Measurements from ENCODE around the gene IL23R. TPM values are rescaled to one million over a fixed set of nuclear protein-coding genes. Genes with fewer than 3 reads are reported as not detected.
"Not testable (repeated sequence)": the region's sequence is repeated elsewhere in the genome, so short reads cannot be mapped to it uniquely, and the experiment has no call there.

IL23R gene
- total RNA-seq, 1 experiment from 2014 or later = not detected

GRCh38 chr1:67146539-67146938, 19.7 kb upstream of the IL23R start:
- H4K8ac ChIP-seq (replicated peaks; ENCODE audit: insufficient read length, low read depth, low read length) = no peak overlapping the region
- H3K4me1 ChIP-seq (ENCODE audit: insufficient read depth, low read length) = no peaks in the 10 kb centered on the region
- H3K27ac ChIP-seq (ENCODE audit: insufficient read length, low read depth, low read length) = no peak overlapping the region
- no peak overlapping the region for H3K14ac ChIP-seq (ENCODE audit: insufficient read depth, low read length)
- no peak overlapping the region for H3K4me2 ChIP-seq (ENCODE audit: insufficient read depth, insufficient read length, low read length)
- Mint-ChIP-seq H3K4me3 (no peak overlapping the region), H3K27me3 (ENCODE audit: low read depth) (peaks cover 9% of the 10 kb centered on the region), H3K27ac (no peak overlapping the region), H3K4me1 (peaks cover 5 to 6% of the 10 kb centered on the region in 2 experiments), H3K36me3 (ENCODE audit: insufficient read depth in 1 of 3, low read depth in 3 of 3) (no peaks in the 10 kb centered on the region), H3K9me3 (no peaks in the 10 kb centered on the region; a peak in 1 of 5 replicates)
- no peak for DNase-seq
- H3K4ac ChIP-seq (ENCODE audit: low read depth, low read length) = no peak overlapping the region
- H3K27me3 ChIP-seq (ENCODE audit: insufficient read depth, low read length) = no peaks in the 10 kb centered on the region
- TF ChIP-seq, protein P1, sequence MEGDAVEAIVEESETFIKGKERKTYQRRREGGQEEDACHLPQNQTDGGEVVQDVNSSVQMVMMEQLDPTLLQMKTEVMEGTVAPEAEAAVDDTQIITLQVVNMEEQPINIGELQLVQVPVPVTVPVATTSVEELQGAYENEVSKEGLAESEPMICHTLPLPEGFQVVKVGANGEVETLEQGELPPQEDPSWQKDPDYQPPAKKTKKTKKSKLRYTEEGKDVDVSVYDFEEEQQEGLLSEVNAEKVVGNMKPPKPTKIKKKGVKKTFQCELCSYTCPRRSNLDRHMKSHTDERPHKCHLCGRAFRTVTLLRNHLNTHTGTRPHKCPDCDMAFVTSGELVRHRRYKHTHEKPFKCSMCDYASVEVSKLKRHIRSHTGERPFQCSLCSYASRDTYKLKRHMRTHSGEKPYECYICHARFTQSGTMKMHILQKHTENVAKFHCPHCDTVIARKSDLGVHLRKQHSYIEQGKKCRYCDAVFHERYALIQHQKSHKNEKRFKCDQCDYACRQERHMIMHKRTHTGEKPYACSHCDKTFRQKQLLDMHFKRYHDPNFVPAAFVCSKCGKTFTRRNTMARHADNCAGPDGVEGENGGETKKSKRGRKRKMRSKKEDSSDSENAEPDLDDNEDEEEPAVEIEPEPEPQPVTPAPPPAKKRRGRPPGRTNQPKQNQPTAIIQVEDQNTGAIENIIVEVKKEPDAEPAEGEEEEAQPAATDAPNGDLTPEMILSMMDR (conservative IDR thresholded peaks at IDR 0.05) = no peak
- no peak overlapping the region for H2BK15ac ChIP-seq (ENCODE audit: low read depth, low read length)
- H4K91ac ChIP-seq (ENCODE audit: insufficient read length, low read depth, low read length) = no peak overlapping the region
- H2AFZ ChIP-seq (ENCODE audit: low read length) = no peak overlapping the region
- H3K79me1 ChIP-seq (ENCODE audit: insufficient read depth, low read depth, low read length, poor library complexity, severe bottlenecking) = no peaks in the 10 kb centered on the region
- no peak overlapping the region for H3K56ac ChIP-seq (ENCODE audit: insufficient read length, low read depth, low read length)
- no peak overlapping the region for H3T11ph ChIP-seq (ENCODE audit: low read length)
- no peak overlapping the region for H3K9ac ChIP-seq (ENCODE audit: extremely low read depth, insufficient read length, low read length)
- no peak overlapping the region for H3K23ac ChIP-seq (ENCODE audit: insufficient read length, low read depth, low read length)
- no peak overlapping the region for H2BK120ac ChIP-seq (ENCODE audit: low read depth, low read length, poor library complexity, severe bottlenecking)
- H2AK5ac ChIP-seq (ENCODE audit: insufficient read length, low read length) = no peak overlapping the region
- no peaks in the 10 kb centered on the region for H3K23me2 ChIP-seq (ENCODE audit: insufficient read length, low read depth, low read length, poor library complexity, severe bottlenecking)
- H3K9me3 ChIP-seq (ENCODE audit: control insufficient read depth, low read depth, low read length) = no peaks in the 10 kb centered on the region
- no peak overlapping the region for H4K5ac ChIP-seq (ENCODE audit: insufficient read length, low read depth, low read length)
- H3K18ac ChIP-seq (ENCODE audit: insufficient read length, low read depth, low read length) = no peak overlapping the region
- no peak overlapping the region for H2BK5ac ChIP-seq (ENCODE audit: insufficient read length, low read length)
- no peak overlapping the region for H2BK20ac ChIP-seq (ENCODE audit: low read depth, low read length, poor library complexity, severe bottlenecking)
- no peaks in the 10 kb centered on the region for H3K79me2 ChIP-seq (ENCODE audit: insufficient read depth, low read length)
- H2BK12ac ChIP-seq (ENCODE audit: insufficient read length, low read depth, low read length) = no peak overlapping the region
- no peaks in the 10 kb centered on the region for H4K20me1 ChIP-seq (ENCODE audit: control insufficient read depth, insufficient read depth, insufficient read length)
- WGBS (ENCODE audit: extremely low coverage, insufficient read length, low lambda C conversion rate) = no CpG with 5 or more reads among the region's 3 CpGs

DNA sequence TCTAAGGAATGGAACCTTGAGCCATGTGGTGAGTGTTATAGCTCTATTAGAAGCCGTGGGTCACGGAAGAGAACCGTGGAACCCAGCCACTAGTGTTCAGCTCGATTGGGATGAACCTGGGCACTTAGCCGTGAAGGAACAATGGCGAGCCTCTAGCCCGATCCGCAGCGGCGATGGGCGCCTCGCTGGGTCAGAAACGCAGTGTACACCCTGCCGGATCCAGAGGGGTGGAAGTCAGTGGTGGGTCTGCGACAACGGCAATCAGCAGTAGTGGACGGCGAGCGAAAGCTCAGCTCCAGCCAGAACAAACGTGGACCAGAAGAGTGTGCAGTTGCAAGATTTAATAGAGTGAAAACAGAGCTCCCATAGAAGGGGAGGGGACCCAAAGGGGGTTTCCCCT, 18.3 kb upstream of the IL23R start:
- H4K20me1 ChIP-seq (ENCODE audit: control insufficient read depth, insufficient read depth, insufficient read length); H3K36me3 Mint-ChIP-seq (ENCODE audit: insufficient read depth in 1 of 3, low read depth in 3 of 3); H3T11ph ChIP-seq (ENCODE audit: low read length); H3K4ac ChIP-seq (ENCODE audit: low read depth, low read length); H3K27ac ChIP-seq (ENCODE audit: insufficient read length, low read depth, low read length); H3K56ac ChIP-seq (ENCODE audit: insufficient read length, low read depth, low read length); H3K4me1 ChIP-seq (ENCODE audit: insufficient read depth, low read length); H2BK20ac ChIP-seq (ENCODE audit: low read depth, low read length, poor library complexity, severe bottlenecking); H3K14ac ChIP-seq (ENCODE audit: insufficient read depth, low read length); H3K79me2 ChIP-seq (ENCODE audit: insufficient read depth, low read length); H2BK15ac ChIP-seq (ENCODE audit: low read depth, low read length); H4K91ac ChIP-seq (ENCODE audit: insufficient read length, low read depth, low read length); H3K9me3 ChIP-seq (ENCODE audit: control insufficient read depth, low read depth, low read length); H3K27ac Mint-ChIP-seq; H2AFZ ChIP-seq (ENCODE audit: low read length); H3K4me1 Mint-ChIP-seq; H2BK120ac ChIP-seq (ENCODE audit: low read depth, low read length, poor library complexity, severe bottlenecking); H3K4me3 Mint-ChIP-seq; H4K8ac ChIP-seq (replicated peaks; ENCODE audit: insufficient read length, low read depth, low read length); H3K9me3 Mint-ChIP-seq; H3K18ac ChIP-seq (ENCODE audit: insufficient read length, low read depth, low read length); H2AK5ac ChIP-seq (ENCODE audit: insufficient read length, low read length); H2BK12ac ChIP-seq (ENCODE audit: insufficient read length, low read depth, low read length); H3K23me2 ChIP-seq (ENCODE audit: insufficient read length, low read depth, low read length, poor library complexity, severe bottlenecking); H3K79me1 ChIP-seq (ENCODE audit: insufficient read depth, low read depth, low read length, poor library complexity, severe bottlenecking); DNase-seq; H3K23ac ChIP-seq (ENCODE audit: insufficient read length, low read depth, low read length); H3K27me3 ChIP-seq (ENCODE audit: insufficient read depth, low read length); H2BK5ac ChIP-seq (ENCODE audit: insufficient read length, low read length); H4K5ac ChIP-seq (ENCODE audit: insufficient read length, low read depth, low read length); H3K4me2 ChIP-seq (ENCODE audit: insufficient read depth, insufficient read length, low read length); H3K9ac ChIP-seq (ENCODE audit: extremely low read depth, insufficient read length, low read length): not testable (repeated sequence)
- peaks cover 23% of the 10 kb centered on the region for H3K27me3 Mint-ChIP-seq (ENCODE audit: low read depth)
- WGBS (ENCODE audit: extremely low coverage, insufficient read length, low lambda C conversion rate) = no CpG with 5 or more reads among the region's 20 CpGs

All from H9 (cell line).